ENCODE measurements around the gene STK26.

- TF ChIP-seq POLR2A (IDR thresholded peaks at IDR 0.05) = no peak
- TF ChIP-seq CTCF (IDR thresholded peaks at IDR 0.05) = no peak
Measured at GRCh38 chrX:131988236-131988635, 34.9 kb upstream of the STK26 start.
